Activated CD8-positive, alpha-beta memory T cell treated with anti-CD3 and anti-CD28 coated beads for 36 hours (primary cell): ENCODE measurements around the gene TRPC4. TPM values are rescaled to one million over a fixed set of nuclear protein-coding genes. Genes with fewer than 3 reads are reported as not detected.
"Not testable (repeated sequence)": the region's sequence is repeated elsewhere in the genome, so short reads cannot be mapped to it uniquely, and the experiment has no call there.

Experiments
- CTCF ChIA-PET: fragments of 350-600 bp; sonication (Branson Sonifier 250); formaldehyde crosslinking; loops from one replicate; lab custom pipeline; 2021; ENCODE audit warnings: antibody characterized with exemption; lab: Charles Lee
- POLR2A ChIA-PET: fragments of 350-600 bp; sonication (Branson Sonifier 250); formaldehyde crosslinking; loops from one replicate; lab custom pipeline; 2021; ENCODE audit warnings: antibody characterized with exemption; lab: Charles Lee
- total RNA-seq, 2 experiments: library from RNA; stranded (reverse); gene quantifications; one replicate each; pipeline ENCODE4 v1.2.3, GENCODE V29; 2021

The TRPC4 gene
- total RNA-seq, 2 experiments from 2014 or later: not detected

- POLR2A ChIA-PET: no interaction called here
Measured at GRCh38 chr13:37863708-37864107, 5.9 kb downstream of the TRPC4 start.

GRCh38 chr13:37835392-37835791, 34.2 kb downstream of the TRPC4 start:
- ChIA-PET POLR2A (no interaction called here), CTCF (no interaction called here)

More at GRCh38 chr13:37863708-37864107, 5.9 kb downstream of the TRPC4 start:
- CTCF ChIA-PET: no interaction called here

- CTCF ChIA-PET: no interaction called here
- POLR2A ChIA-PET: no interaction called here
Measured at GRCh38 chr13:37833411-37833810, 36.2 kb downstream of the TRPC4 start.

GRCh38 chr13:37816276-37816675, 53.3 kb downstream of the TRPC4 start:
- POLR2A ChIA-PET: no interaction called here
- CTCF ChIA-PET: no interaction called here

- CTCF ChIA-PET: no interaction called here
- POLR2A ChIA-PET: no interaction called here
Measured at GRCh38 chr13:37811441-37811840, 58.1 kb downstream of the TRPC4 start.

- CTCF ChIA-PET: no interaction called here
- POLR2A ChIA-PET: no interaction called here
Measured at GRCh38 chr13:37806666-37807065, 62.9 kb downstream of the TRPC4 start.

- ChIA-PET POLR2A (no interaction called here), CTCF (no interaction called here)
Measured at GRCh38 chr13:37797631-37798030, 71.9 kb downstream of the TRPC4 start.

GRCh38 chr13:37796795-37797194, 72.8 kb downstream of the TRPC4 start:
- CTCF ChIA-PET: not testable (repeated sequence)

GRCh38 chr13:37795326-37795725, 74.2 kb downstream of the TRPC4 start:
- CTCF ChIA-PET: no interaction called here
- POLR2A ChIA-PET: no interaction called here

More at GRCh38 chr13:37796795-37797194, 72.8 kb downstream of the TRPC4 start:
- POLR2A ChIA-PET: not testable (repeated sequence)

GRCh38 chr13:37791699-37792098, 77.9 kb downstream of the TRPC4 start:
- ChIA-PET CTCF (no interaction called here), POLR2A (no interaction called here)

- ChIA-PET POLR2A (no interaction called here), CTCF (no interaction called here)
Measured at GRCh38 chr13:37788346-37788745, 81.2 kb downstream of the TRPC4 start.

GRCh38 chr13:37777676-37778075, 91.9 kb downstream of the TRPC4 start:
- ChIA-PET CTCF (no interaction called here), POLR2A (no interaction called here)

- ChIA-PET POLR2A (no interaction called here), CTCF (no interaction called here)
Measured at GRCh38 chr13:37775871-37776270, 93.7 kb downstream of the TRPC4 start.

GRCh38 chr13:37772644-37773043, 96.9 kb downstream of the TRPC4 start:
- CTCF ChIA-PET: no interaction called here
- POLR2A ChIA-PET: no interaction called here

GRCh38 chr13:37769545-37769944, 100.0 kb downstream of the TRPC4 start:
- POLR2A ChIA-PET: no interaction called here
- CTCF ChIA-PET: no interaction called here

GRCh38 chr13:37769078-37769477, 100.5 kb downstream of the TRPC4 start:
- POLR2A ChIA-PET: no interaction called here
- CTCF ChIA-PET: no interaction called here

- CTCF ChIA-PET: no interaction called here
- POLR2A ChIA-PET: no interaction called here
Measured at GRCh38 chr13:37766502-37766901, 103.1 kb downstream of the TRPC4 start.

GRCh38 chr13:37755349-37755748, 114.2 kb downstream of the TRPC4 start:
- ChIA-PET POLR2A (no interaction called here), CTCF (no interaction called here)

- CTCF ChIA-PET: no interaction called here
- POLR2A ChIA-PET: no interaction called here
Measured at GRCh38 chr13:37753776-37754175, 115.8 kb downstream of the TRPC4 start.

GRCh38 chr13:37752146-37752545, 117.4 kb downstream of the TRPC4 start:
- ChIA-PET CTCF (no interaction called here), POLR2A (no interaction called here)

GRCh38 chr13:37751025-37751424, 118.5 kb downstream of the TRPC4 start:
- ChIA-PET CTCF (no interaction called here), POLR2A (no interaction called here)

- ChIA-PET CTCF (no interaction called here), POLR2A (no interaction called here)
Measured at GRCh38 chr13:37748913-37749312, 120.7 kb downstream of the TRPC4 start.
